ENCODE results near the gene MB. TPM values are rescaled to one million over a fixed set of nuclear protein-coding genes. Genes with fewer than 3 reads are reported as not detected.

MB gene
- total RNA-seq, 6 experiments from 2014 or later, result 0.61 to 10.2 (median 1.3) TPM

DNA sequence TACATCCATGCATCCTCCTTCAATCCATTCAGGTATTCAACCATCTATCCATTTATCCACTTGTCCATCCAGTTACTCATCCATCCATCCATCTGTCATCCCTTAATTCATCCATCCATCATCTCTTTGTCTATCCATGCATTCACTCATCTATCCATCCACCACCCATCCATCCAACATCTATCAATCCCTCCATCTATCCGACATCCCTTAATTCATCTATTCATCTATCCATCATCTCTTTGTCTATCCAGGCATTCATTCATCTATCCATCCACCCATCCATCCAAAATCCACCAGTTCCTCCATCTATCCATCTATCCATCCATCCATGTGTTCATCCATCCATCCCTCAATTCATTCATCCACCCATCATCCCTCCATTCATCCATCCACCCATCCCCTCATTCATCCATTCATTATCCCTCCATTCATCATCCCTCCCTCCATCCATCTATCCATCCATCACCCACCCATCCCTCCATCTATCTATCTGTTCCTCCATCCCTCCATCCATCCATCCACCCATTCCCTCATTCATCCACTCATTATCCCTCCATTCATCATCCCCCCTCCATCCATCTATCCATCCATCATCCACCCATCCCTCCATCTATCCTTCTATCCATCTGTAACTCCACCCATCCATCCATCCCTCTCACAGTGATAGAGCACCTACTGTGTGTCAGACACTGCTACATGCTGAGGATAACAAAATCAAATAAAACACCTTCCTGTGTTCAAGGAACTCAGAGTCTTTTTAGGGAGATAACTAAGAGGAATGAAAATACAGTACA is 1.5 kb upstream of the MB start:
- ATAC-seq (no peak), DNase-seq (no peak)
- intact Hi-C loops (cut with DNase I), result no loop called here
- Histone ChIP-seq H3K4me3 (no peak overlapping the region), H3K36me3 (no peaks in the 10 kb centered on the region), H3K4me1 (peaks cover 0 to 14% (median 0%) of the 10 kb centered on the region in 4 donors), H3K9me3 (no peaks in the 10 kb centered on the region), H3K27ac (no peak overlapping the region), H3K27me3 (no peaks in the 10 kb centered on the region)
- 100% methylated on average over 1 of the region's 1 CpG for WGBS (ENCODE audit: insufficient coverage, low coverage, low lambda C conversion rate, missing lambda C conversion rate)
- no peak for TF ChIP-seq POLR2A (IDR thresholded peaks at IDR 0.05)
- TF ChIP-seq, protein P1, sequence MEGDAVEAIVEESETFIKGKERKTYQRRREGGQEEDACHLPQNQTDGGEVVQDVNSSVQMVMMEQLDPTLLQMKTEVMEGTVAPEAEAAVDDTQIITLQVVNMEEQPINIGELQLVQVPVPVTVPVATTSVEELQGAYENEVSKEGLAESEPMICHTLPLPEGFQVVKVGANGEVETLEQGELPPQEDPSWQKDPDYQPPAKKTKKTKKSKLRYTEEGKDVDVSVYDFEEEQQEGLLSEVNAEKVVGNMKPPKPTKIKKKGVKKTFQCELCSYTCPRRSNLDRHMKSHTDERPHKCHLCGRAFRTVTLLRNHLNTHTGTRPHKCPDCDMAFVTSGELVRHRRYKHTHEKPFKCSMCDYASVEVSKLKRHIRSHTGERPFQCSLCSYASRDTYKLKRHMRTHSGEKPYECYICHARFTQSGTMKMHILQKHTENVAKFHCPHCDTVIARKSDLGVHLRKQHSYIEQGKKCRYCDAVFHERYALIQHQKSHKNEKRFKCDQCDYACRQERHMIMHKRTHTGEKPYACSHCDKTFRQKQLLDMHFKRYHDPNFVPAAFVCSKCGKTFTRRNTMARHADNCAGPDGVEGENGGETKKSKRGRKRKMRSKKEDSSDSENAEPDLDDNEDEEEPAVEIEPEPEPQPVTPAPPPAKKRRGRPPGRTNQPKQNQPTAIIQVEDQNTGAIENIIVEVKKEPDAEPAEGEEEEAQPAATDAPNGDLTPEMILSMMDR (IDR thresholded peaks at IDR 0.05), result no peak

DNA sequence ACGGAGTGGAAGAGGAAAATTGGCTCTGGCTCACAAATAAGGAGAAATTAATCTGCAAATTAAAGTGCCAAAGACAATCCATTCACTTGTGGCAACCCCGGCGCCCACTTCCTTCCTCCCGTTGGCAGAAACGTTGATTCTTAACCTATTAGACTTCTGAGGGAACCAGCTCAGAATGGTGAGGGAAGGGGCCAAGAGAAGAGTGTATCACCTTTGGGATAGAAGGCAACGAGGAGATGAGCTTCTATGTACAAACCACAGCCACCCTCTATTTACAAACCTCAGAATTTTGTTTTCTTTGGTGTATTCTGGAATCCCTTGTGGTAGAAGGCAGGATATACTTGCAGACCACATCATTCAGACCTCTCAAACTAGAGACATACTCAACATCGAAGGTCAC is 1.1 kb downstream of the MB start:
- intact Hi-C loops (cut with DNase I), result no loop called here
- DNase-seq (no peak), ATAC-seq (no peak)
- Histone ChIP-seq H3K4me3 (no peak overlapping the region), H3K9me3 (no peaks in the 10 kb centered on the region), H3K27me3 (no peaks in the 10 kb centered on the region), H3K27ac (no peak overlapping the region), H3K4me1 (no peaks in the 10 kb centered on the region), H3K36me3 (no peaks in the 10 kb centered on the region)
- 44% methylated on average over 7 of the region's 7 CpGs for WGBS (ENCODE audit: insufficient coverage, low coverage, low lambda C conversion rate, missing lambda C conversion rate)
- no peak for TF ChIP-seq POLR2A (IDR thresholded peaks at IDR 0.05)
- TF ChIP-seq, protein P1 (IDR thresholded peaks at IDR 0.05), result no peak

DNA sequence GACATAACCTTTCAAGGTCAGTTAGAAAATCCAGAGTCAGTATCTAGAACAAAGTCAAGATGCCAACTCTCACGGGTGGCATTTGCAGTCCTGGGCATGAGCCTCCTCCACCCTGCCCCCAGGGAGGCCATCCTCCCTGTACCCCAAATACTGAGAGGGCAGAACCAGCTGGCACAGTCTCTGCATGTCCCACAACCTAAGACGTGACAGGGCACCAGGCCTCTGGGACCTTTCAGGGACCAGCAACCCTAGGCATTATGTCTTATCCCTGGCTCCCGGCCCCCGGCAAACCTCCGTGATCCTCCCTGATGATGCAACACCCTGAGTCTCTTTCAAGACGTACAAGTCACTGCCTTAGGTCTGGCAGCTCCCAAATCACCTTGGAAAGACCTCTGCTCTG is 2.0 kb downstream of the MB start:
- Histone ChIP-seq H3K27me3 (no peaks in the 10 kb centered on the region), H3K4me3 (no peak overlapping the region), H3K36me3 (no peaks in the 10 kb centered on the region), H3K4me1 (no peaks in the 10 kb centered on the region), H3K27ac (no peak overlapping the region), H3K9me3 (no peaks in the 10 kb centered on the region)
- DNase-seq (no peak), ATAC-seq (no peak)
- 10% methylated on average over 2 of the region's 6 CpGs for WGBS (ENCODE audit: insufficient coverage, low coverage, low lambda C conversion rate, missing lambda C conversion rate)
- TF ChIP-seq, protein P1 (IDR thresholded peaks at IDR 0.05), result no peak
- TF ChIP-seq POLR2A (IDR thresholded peaks at IDR 0.05), result no peak
- intact Hi-C loops (cut with DNase I), result no loop called here

DNA sequence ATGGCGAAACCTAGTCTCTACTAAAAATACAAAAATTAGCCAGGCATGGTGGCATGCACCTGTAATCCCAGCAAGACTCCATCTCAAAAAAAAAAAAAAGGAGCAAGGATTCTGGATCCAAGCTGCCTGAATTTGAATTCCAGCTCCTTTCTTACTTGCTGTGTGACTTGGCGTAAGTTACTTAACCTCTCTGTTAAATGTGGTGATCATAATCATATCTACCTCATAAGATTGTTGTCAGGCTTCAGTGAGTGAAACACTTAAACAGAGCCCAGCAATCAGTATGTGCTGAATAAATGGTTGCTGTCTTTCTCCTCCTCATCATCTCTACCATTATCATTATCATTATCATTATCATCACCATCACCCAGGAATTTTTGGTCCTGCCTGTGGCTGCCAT is 2.7 kb downstream of the MB start:
- no peak for TF ChIP-seq POLR2A (IDR thresholded peaks at IDR 0.05)
- TF ChIP-seq, protein P1 (IDR thresholded peaks at IDR 0.05), result no peak
- Histone ChIP-seq H3K9me3 (no peaks in the 10 kb centered on the region), H3K4me3 (no peak overlapping the region), H3K27me3 (no peaks in the 10 kb centered on the region), H3K27ac (no peak overlapping the region), H3K36me3 (no peaks in the 10 kb centered on the region), H3K4me1 (no peaks in the 10 kb centered on the region)
- intact Hi-C loops (cut with DNase I), result no loop called here
- DNase-seq, result no peak
- ATAC-seq, result no peak
- 100% methylated on average over 2 of the region's 2 CpGs for WGBS (ENCODE audit: insufficient coverage, low coverage, low lambda C conversion rate, missing lambda C conversion rate)

Measured in right lobe of liver (tissue), 6 donors.